HFFc6 (cell line): ENCODE measurements around the gene PATE3. TPM values are rescaled to one million over a fixed set of nuclear protein-coding genes. Genes with fewer than 3 reads are reported as not detected.

ENCODE experiments used
- DNase-seq: peaks from one replicate; pipeline ENCODE4 v3.0.0-alpha.2; 2018
- H3K27ac Mint-ChIP-seq: 2 replicates; pipeline ENCODE4 v1.8.0; 2020; ENCODE audit warnings: mild to moderate bottlenecking, mixed read lengths
- H3K27me3 Mint-ChIP-seq: 2 replicates; pipeline ENCODE4 v1.8.0; 2021; ENCODE audit warnings: mild to moderate bottlenecking, moderate library complexity, mixed read lengths; ENCODE audit not compliant: insufficient read depth
- H3K36me3 Mint-ChIP-seq: 2 replicates; pipeline ENCODE4 v1.8.0; 2021; ENCODE audit warnings: low read depth, mixed read lengths
- H3K4me1 Mint-ChIP-seq: 2 replicates; pipeline ENCODE4 v1.8.0; 2020; ENCODE audit warnings: low read depth, mixed read lengths
- H3K4me3 Mint-ChIP-seq: 2 replicates; pipeline ENCODE4 v1.8.0; 2020; ENCODE audit warnings: mild to moderate bottlenecking, moderate library complexity, mixed read lengths
- H3K9me3 Mint-ChIP-seq: 2 replicates; pipeline ENCODE4 v1.8.0; 2020; ENCODE audit warnings: mild to moderate bottlenecking, mixed read lengths
- total RNA-seq, 6 experiments: library from RNA; stranded (reverse); fragmentation: NEBNext Ultra II Directional; extraction: Animal tissue kit (Norgen Biotek cat#: 25700); gene quantifications; 2 replicates in 1 of 6; 3 replicates in 5 of 6; pipeline ENCODE4 v1.2.3, GENCODE V29; 2021
- TF ChIP-seq, protein P1 (sequence below): fragments of 200-600 bp; sonication (generic); IDR thresholded peaks from 2 replicates; pipeline ENCODE4 v1.5.0; 2021; ENCODE audit warnings: antibody characterized with exemption, mild to moderate bottlenecking

The PATE3 gene
- total RNA-seq, 6 experiments from 2014 or later, result not detected

DNA sequence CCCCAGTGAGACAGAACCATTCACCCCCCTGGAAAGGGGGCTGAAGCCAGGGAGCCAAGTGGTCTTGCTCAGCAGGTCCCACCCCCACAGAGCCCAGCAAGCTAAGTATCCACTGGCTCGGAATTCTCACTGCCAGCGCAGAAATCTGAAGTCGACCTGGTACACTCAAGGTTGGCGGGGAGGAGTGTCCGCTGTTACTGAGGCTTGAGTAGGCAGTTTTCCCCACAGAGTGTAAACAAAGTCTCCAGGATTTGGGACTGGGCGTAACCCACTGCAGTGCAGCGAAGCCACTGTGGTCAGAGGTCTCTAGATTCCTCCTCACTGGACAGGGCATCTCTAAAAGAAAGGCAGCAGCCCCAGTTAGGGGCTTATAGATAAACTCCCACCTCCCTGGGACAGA is 31.9 kb upstream of the PATE3 start:
- DNase-seq, result no peak
- H3K9me3 Mint-ChIP-seq, result peaks cover 12% of the 10 kb centered on the region
- TF ChIP-seq, protein P1, sequence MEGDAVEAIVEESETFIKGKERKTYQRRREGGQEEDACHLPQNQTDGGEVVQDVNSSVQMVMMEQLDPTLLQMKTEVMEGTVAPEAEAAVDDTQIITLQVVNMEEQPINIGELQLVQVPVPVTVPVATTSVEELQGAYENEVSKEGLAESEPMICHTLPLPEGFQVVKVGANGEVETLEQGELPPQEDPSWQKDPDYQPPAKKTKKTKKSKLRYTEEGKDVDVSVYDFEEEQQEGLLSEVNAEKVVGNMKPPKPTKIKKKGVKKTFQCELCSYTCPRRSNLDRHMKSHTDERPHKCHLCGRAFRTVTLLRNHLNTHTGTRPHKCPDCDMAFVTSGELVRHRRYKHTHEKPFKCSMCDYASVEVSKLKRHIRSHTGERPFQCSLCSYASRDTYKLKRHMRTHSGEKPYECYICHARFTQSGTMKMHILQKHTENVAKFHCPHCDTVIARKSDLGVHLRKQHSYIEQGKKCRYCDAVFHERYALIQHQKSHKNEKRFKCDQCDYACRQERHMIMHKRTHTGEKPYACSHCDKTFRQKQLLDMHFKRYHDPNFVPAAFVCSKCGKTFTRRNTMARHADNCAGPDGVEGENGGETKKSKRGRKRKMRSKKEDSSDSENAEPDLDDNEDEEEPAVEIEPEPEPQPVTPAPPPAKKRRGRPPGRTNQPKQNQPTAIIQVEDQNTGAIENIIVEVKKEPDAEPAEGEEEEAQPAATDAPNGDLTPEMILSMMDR, result no peak
- no peak overlapping the region for H3K4me3 Mint-ChIP-seq
- no peaks in the 10 kb centered on the region for H3K36me3 Mint-ChIP-seq
- H3K27me3 Mint-ChIP-seq, result peaks cover 9% of the 10 kb centered on the region; the same call in 1 of the 2 replicates
- no peak overlapping the region for H3K27ac Mint-ChIP-seq
- H3K4me1 Mint-ChIP-seq, result no peaks in the 10 kb centered on the region

DNA sequence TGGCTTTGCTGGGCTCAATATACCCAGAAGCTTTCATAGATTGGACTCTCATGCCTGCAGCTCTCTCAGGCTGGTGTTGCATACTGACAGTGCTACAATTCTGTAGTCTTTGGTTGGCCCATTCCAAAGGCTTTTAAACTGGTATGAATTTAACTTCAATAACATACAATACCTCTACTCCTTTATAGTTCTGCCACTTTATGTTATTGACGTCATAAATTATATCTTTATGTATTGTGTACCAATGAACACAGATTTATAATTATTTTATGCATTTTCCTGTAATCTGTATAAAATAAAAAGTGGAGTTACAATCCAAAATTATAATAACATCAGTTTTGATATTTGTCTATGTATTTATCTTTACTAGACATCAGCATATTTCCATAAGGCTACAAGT is 25.5 kb upstream of the PATE3 start:
- TF ChIP-seq, protein P1, result no peak
- no peak overlapping the region for H3K4me3 Mint-ChIP-seq
- peaks cover 5% of the 10 kb centered on the region for H3K27me3 Mint-ChIP-seq
- H3K27ac Mint-ChIP-seq, result no peak overlapping the region
- no peak for DNase-seq
- peaks cover 8% of the 10 kb centered on the region for H3K9me3 Mint-ChIP-seq
- no peaks in the 10 kb centered on the region for H3K4me1 Mint-ChIP-seq
- no peaks in the 10 kb centered on the region for H3K36me3 Mint-ChIP-seq

DNA sequence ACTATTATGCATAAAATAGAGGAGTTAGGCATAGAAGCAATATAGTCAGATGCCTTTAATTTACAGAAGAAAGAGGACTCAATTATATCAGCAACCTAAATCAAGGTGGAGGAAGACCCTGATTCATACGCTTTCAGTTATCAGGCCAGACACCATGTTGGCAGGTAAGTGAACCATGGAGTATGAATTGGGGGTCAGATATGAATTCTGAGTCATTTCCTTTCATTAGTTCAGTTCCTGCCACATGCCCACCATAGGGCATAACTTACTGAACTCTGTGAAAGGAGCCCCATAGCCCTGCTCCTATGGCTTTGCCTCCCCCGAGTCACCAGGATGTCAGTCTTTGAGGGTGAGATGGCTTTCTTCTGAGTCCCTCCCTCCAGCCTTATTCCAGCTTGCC is 24.4 kb upstream of the PATE3 start:
- no peaks in the 10 kb centered on the region for H3K36me3 Mint-ChIP-seq
- H3K4me1 Mint-ChIP-seq, result no peaks in the 10 kb centered on the region
- H3K9me3 Mint-ChIP-seq, result peaks cover 6% of the 10 kb centered on the region
- DNase-seq, result no peak
- TF ChIP-seq, protein P1, result no peak
- H3K4me3 Mint-ChIP-seq, result no peak overlapping the region
- H3K27ac Mint-ChIP-seq, result no peak overlapping the region
- peaks cover 5% of the 10 kb centered on the region for H3K27me3 Mint-ChIP-seq

DNA sequence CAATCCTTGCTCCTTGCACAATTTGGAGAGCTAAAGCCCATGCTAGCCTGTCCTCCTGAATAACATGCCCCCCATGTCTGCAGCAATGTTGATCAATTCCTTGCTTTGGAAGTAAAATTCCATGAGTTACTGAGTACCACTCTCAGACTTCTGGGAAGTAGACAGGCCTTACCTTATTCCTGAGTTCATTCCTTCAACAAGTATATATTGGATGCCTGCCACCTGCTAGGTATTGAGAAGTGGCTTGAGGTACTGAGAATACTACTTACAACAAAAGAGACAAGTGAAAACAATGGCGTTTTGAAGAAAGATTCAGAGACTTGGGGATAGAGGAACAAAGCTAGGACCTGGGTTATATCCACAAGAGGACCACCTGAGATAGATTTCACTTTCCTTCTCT is 21.7 kb upstream of the PATE3 start:
- DNase-seq, result no peak
- H3K4me1 Mint-ChIP-seq, result no peaks in the 10 kb centered on the region
- peaks cover 9% of the 10 kb centered on the region for H3K27me3 Mint-ChIP-seq
- no peaks in the 10 kb centered on the region for H3K36me3 Mint-ChIP-seq
- H3K27ac Mint-ChIP-seq, result no peak overlapping the region
- H3K9me3 Mint-ChIP-seq, result no peaks in the 10 kb centered on the region; the same call in 1 of the 2 replicates
- TF ChIP-seq, protein P1, result no peak
- H3K4me3 Mint-ChIP-seq, result no peak overlapping the region

DNA sequence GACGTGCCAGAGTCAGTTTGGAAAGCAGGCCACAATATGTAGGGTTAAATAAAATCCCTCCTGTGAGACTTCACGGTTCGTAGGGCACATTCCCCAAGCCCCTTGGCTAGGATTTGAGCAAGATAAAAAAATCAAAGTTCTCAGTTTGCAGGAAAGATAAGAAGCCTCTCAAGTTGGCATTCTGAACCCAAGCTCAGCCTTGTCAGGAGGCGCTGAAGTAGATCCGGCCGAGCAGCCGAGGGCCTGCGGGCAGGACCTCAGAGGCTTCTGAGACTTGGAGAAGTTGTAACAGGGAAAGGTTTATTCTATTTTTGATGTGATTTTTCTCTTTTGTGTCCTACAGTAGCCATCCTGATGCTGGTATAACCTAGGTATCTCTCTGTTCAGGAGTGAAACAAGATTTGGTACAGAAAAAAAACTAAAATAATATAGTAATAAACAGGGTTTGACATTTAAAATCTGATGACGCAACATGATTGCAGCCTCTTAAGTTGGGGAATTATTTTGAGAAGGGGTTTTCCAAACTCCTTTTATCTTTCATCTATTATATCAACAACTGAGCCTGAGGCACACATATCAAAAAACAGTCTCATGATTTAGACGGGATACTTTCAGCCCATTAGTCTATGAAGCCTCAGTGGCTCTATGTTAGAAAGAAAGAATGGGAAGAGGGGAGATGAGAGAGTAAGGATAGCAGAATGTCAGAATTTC is 19.4 kb upstream of the PATE3 start:
- no peak for DNase-seq
- no peak overlapping the region for H3K4me3 Mint-ChIP-seq
- H3K27me3 Mint-ChIP-seq, result peaks cover 9% of the 10 kb centered on the region
- no peak overlapping the region for H3K27ac Mint-ChIP-seq
- TF ChIP-seq, protein P1, result no peak
- peaks cover 14% of the 10 kb centered on the region; the same call in 1 of the 2 replicates for H3K4me1 Mint-ChIP-seq
- no peaks in the 10 kb centered on the region; the same call in 1 of the 2 replicates for H3K9me3 Mint-ChIP-seq
- no peaks in the 10 kb centered on the region for H3K36me3 Mint-ChIP-seq
